RPMI8226 (cell line): ENCODE data around the gene ARMC12.
"Not testable (repeated sequence)": the region's sequence is repeated elsewhere in the genome, so short reads cannot be mapped to it uniquely, and the experiment has no call there.

ENCODE experiments used
- DNase-seq: peaks from one replicate; pipeline ENCODE4 v3.0.0-alpha.2; 2015

ARMC12 gene

DNA sequence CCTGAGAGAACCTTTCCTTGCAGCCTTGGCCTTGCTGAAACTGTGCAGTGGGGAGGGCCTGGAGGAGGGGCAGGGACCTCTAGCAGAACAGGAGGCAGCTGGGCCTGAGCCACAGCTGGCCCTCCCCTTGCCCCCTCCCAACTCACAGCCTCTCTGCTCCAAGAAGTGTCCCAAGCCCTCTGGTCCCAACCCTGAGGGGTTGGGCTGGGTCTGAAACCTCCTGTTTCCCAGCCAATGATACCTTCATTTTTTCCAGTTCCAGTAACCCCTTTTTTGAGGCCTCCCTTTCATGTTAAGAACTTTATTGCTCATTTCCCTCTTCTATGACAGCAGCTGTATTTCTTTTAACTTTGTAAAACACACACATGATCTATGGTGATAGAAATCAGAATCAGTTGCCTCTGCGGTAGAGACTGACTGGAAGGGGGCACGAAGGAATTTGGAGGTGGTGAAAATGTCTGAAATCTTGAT lies 17.9 kb upstream of the ARMC12 start:
- DNase-seq = peak; percentile 12

DNA sequence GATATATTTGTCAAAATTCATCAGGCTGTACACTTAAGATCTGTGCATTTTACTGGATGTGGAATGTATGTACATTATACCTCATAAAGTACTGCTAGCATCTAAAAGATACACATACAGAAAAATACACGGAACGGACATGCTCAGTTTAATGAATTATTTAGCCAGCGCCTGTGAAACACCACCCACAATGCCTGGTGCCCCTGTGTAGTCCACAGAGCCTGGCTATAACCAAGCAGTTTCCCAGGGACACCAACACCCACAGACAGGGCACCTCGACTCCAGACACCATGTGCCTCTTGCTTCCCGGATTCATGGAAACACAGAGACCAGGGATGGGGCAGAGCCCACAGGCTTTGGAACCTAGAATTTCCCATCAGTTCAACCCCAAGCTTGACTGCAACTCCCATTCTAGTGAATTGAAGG lies 17.4 kb upstream of the ARMC12 start:
- no peak for DNase-seq

DNA sequence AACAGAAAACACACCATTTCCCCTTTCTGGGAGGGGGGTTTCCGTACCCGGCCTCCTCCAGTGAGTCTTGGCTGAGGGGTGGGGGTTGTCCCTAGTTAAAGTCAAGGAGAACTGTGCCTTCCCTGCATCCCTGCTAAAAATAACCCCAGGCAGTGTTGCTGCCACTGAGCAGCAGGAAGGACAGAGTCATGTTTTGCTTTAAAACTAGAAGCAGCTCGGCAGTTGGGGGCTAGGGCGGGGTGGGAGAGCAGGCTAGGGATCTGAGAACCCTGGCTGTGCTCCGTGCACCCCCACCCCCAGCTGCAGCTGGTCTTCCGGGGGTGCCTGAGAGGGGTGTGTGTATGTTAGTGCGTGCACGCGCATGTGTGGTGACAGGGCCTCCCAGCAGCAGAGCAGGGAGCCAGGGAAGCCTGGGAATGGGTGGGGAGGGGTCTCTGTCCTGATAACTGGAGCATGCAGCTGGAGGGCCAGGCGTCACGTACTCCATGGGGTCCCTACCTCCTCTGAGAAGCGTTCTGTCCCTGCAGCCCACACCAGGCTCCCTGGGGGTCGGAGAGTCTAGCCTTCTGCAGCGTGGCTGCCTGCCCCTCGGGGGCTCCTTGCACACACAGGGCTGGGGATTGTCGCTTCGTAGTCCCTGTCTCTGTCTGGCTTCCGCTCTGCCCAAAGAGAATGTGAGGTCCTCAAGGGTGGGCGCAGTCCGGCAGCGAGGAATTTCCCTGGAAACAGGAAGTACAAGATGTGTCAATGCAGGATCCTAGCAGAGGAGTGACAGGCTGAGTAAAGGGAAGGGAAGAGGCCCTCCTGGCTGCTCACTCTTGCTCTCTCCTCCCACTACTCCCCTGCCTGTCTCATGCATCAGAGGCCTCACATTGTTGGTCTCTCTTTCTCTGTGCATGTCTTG lies 16.8 kb upstream of the ARMC12 start:
- peak; percentile 13 for DNase-seq

DNA sequence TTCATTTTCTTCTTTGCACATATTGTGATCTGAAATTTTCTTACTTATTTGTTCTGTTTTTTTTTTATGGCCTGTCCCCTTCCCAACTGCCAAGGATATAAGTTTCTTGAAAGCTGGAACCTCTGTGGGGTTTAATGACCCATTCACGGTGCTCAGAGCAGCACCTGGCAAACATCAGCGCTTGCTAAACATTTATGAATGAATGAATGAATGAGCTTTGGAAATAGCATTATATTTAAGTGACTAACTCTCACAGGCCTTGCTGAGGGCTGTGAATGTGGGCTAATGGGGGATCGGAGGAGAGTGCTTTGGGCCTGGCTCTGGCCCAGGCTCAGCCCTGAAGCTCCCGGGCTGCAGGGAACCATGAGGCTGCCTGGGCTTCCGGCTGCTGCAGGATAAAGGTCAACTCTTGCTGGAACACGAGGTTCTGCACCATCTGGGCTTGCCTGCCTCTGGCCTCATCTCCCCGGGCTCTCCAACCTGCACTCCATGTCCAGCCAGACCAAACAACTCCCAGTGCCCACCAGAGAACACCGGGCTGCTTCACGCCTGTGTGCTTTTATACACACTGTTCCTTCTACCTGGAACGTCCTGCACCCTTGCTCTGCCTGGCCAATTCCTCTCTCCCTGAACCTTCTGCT lies 14.6 kb upstream of the ARMC12 start:
- no peak for DNase-seq

DNA sequence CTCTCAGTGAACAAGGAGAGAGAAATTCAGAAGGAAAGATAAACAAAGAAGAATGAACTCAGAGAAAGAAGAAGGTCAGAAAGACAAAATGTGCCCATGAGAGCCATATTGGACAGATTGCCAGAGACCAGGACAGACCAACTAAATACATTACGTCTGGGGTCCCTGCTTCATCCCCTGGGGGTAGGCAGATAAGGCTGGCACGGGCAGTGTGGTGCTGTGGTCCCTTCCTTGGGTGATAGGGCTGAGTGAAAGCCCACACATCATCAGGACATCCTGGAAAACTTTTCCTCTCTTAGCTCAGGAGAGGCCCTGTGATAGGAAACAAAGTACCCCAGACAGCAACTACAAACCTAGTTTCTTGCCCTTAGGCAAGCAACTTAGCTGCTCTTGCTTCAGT lies 13.2 kb upstream of the ARMC12 start:
- DNase-seq = no peak

DNA sequence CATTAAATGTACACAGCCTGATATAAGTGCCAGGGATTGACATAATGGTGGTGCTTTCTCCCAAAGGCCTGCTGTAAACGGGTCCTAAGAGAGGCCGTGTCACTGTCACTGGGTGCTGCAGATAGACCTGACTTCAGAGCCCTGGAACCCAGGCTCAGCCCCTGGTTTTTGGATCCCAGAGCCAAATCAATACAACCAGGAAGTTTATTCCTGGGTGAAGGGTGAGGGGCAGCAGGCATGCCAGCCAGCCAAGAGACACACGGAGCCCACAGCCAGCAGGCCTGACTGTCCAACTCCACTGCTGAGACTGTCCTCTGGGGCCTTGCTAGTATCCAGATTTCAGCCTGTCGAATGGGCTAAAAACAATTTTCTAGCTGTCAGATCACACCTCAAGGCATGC lies 12.8 kb upstream of the ARMC12 start:
- no peak for DNase-seq

DNA sequence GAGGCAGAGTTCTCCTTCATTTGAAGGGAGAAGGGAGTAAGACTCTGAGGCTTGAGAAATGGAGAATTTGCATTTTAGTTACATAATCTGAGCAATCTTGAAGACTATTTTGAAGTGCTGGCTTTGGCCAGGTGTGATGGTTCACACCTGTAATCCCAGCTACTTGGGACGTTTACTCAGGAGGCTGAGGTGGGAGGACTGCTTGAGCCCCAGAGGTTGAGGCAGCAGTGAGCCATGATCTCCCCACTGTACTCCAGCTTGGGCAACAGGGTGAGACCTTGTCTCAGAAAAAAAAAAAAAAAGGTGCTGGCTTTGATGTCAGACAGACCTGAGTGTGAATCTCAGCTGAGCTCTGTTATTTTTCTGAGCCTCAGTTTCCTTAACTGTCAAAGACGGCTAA lies 12.4 kb upstream of the ARMC12 start:
- DNase-seq = no peak

DNA sequence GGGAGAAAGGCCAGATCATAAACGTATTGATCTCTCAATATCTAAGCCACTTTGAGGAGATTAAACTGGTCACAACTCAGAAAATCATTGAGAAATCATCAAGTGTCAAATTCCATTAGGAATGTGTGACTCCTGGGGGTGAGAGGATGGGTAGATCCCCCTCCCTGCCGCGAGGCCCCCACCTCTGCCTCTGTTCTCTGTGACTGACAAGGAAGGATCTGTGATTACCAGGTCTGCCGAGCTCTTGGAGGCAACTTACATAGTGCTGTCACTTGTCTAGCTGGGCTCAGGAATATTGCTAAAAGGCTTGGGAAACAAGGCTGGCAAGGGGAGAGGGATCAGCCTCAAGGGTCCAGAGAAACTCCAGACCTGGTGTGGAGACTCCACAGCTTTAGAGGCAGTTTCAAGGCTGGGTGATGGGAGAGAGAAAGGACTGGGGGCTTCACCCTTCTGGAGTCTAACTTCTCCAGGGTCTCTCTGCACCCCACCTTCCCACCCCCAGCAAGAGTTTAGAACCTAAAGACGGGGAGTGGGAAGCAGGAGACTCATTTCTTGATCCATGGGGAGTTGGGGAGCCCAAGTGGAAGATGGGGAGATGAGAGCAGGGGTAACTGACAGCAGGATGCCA lies 11.6 kb upstream of the ARMC12 start:
- no peak for DNase-seq

DNA sequence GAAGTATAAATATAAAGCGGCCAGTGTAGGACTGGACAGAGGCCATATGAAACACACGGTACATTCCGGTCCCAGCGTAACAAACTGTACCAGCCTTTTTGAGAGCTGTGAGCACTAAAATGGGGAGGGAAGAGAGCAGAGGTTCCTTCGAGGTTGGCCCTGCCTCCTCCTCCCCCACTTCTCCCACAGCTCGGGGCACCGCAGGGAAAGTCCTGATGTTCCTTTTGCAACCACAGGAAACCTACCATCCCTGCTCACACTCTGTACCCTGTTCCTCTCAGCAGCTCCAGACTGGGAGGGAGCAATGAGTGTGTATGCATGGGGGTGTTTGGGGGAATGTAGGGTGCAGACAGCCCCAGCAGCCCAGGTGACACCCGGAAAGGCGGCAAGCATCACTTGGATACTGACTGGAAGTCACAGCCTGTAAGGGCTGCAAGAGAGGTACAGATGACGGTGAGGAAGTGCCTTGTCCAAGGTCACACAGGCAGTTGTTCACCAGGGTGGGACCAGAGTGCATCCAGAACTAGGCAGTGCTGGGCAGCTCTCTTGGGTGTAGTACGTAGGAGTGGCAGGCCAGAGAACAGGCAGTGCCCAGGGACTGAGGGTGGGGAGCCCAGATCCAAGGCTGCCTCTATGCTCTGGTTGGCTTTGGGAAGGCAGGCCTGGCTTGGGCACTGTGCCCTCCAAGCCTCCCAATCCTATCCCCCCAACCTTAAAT lies 11.0 kb upstream of the ARMC12 start:
- DNase-seq = no peak

DNA sequence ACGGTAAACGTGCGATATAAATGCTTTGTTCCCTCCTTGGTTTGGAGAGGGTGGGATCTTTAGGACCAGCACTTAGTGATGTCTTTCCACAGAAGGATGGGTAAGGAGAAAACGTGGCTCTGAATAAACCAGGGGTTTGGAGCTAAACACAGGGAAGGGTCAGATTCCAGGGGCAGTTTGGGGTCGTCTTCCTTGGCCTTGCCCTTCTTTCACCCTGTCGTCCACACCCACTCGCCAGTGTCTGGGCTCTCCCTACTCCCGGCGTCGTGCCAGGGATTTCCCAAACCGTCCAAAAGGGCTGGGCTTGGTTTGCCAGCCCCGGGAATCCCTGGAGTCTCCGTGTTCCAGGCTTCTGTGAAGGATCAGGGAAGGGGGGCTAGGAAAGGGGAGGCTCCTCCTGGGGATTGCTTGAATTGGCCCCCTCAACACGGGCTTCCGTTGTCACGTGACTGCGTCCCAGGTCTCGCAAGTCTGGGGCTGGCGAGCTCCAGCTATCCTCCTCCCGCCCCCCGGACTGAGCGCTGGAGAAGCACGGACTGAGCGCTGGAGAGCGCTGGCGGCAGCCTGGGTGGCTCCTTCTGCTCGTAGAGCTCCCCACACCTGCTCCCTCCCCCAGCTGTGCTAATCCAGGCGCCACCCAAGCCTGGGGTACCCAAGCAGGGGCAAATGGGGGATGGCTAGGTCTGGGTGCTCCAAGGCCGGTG lies 9.4 kb upstream of the ARMC12 start:
- DNase-seq = no peak

DNA sequence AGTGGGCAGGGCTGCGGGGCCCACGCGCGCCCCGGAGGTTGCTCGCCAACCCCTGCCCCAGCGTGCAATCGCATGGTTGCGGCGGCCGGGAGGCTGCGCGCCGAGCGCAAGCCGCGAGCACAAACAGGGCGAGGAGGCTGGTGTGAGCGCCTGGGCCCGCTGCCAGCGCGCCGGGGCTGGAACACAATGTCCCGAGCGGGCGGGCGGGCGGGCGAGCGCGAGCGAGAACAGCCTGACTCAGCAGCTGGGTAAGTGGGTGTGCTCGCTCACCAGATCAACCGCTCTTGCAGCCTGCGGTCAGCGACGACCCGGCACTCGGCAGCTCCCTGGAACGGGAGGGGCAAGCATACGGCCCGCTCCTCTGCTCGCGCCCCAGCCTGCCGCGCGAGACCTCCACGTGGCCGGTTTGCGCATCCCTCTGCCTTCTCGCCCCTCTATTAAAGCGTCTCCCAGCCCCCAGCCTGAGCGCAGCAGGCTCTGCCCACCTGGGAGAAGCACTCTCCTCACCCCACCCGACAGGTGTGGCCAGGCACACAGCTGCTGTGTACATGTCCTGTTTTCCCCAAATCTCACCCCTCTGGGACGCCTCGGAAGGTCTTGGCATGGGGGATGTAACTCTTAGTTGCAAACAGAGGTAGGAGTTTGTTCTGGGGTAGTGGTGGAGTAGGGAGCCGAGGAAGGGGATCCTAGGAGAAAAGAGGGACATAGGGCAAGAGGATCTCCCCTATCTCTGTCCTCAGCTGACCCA lies 8.7 kb upstream of the ARMC12 start:
- DNase-seq = peak; percentile 97

DNA sequence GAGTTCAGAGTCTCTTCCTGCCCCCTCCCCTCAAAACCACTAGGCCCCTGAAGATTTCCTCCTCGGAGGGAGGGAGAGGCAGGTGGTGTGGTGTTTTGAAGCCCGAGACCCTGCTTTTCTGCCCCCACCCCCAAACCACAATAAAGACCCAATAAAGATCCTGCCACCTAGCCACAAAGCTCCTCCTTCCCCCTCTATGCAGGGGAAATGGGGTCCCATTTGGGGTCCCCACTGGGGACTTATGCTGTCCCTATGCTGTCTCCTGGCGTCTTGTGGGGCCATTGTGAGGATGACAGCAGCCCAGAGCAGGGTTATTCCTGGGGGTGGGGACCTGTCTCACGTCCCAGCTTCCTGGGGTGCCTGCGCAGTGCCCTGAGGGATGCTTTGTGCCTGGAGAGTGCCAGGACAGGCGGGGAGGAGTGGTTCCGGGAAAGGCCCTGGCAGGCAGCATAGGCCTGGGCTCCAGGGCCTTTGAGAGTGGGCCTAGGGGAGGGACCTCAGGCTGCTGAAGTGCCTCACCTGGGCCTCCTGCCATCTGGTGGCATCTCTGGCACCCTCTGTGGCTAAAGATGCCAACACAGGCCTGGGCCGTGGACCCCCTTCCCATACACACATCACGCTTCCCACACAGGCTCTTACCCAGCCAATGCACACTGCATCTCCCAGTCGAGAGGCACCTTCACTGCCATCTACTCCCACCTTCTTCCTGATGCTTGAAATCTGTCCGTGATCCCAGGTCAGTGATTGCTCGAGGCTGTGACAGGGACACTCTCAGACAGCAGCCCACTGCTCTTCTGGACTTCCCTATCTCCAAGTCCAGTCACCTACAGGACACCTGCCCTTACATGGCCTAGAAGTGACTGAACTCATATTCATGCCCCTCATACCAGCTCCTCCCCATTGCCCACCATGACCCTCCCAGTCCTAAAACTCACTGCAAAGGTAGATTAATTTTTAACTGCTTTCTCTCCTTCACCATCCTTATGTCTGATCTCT lies 7.9 kb upstream of the ARMC12 start:
- DNase-seq = peak; percentile 78

DNA sequence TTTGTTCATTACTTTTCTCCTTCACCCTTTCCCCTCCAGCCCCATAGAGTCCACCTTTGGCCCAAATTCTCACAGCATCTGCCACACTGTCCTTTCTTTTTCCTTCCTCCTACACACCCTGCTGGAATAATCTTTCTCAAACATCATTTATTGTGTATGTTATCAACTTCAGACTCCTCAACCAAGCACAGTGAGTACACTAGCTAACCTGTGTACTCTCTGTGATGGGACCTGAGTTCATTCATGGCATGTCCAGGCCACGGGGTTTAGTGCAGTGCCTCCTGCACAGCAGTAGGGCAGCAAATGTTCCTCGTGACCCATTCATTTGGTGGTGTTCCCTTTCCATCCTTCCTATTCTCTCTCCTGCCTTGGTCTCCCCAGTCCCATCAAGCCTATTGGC lies 7.1 kb upstream of the ARMC12 start:
- DNase-seq = no peak

DNA sequence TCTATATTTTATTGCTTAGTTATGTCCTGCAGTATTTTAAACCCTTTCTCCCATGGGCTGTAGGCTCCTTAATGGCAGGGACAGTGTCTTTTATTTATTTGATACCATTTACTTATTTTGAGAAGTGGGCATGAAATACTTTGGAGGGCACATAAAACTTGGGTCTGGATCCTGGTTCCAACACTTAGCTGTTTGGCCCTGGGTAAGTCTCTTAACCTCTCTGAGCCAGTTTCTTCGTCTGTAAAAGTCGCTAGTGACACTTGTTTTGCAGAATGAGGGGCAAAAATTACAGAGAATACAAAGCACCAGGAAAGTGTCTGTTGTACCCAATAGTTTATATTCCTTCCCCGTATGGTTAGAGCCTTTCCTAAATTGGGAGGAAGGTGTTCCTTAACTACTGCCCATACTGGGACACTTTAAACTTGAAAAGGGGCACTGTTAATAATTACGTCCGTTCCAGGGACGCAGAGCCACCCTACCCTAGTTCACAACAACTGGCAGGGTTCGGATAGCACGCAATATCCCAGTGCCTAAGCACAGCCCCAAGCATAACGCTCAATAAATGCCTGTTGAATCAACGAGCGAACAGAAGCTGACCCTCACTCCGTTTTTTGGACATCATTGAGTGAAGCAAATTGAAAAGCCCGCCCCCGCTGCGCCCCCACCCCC lies 6.0 kb upstream of the ARMC12 start:
- no peak for DNase-seq

DNA sequence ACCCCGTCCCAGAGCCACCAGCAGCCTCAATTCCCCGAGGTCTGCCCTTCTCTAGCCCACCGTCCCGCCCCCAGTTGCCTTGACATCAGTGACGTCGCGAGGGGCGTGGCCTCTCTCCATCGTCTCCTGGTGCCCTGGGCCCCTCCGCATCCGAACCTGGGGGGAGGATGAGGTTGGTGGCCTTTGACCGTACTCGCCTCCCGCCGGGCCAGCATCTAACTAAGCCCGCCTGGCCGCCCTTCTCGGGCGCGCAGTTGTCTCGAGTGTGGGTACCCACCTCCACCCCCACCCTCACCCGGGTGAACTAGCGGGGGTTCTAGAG lies 5.5 kb upstream of the ARMC12 start:
- peak; percentile 82 for DNase-seq

DNA sequence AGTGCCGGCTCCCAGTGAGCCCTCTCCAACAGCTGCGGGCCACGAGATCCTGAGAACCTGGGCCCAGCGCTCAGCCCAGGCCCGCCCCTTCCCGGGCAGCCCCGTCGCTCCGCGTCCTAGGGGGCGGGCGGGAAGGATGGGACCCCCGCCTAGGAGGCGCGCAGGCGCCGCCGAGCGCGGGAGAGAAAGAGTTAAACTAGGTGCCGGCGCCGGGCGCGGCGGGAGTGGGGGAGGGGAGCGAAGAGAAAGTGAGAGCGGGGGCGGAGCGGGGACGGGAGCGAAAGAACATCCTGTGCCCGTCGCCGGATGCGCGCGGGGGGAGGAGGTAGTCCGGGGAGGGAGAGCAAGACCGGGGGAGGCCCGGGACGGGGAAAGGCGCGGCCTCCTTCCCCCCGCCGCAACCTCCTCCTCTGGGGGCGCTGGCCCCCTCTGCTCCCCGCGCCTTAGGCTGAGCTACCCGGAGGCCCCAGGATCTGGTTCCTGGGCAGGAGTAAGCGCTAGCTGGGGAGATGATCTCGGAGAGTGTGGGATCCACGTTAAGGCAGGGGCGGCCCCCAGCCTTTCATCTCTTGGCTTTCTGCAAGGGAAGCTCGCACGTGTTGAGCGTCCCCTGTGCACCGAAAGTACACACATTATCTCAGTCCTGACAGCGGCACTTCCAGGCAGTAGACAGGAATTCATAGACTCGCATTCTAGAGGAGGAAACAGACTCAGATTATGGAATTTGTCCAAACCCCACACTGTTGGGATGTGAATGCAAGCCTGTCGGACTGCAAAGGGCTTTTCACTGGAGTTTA lies 4.9 kb upstream of the ARMC12 start:
- DNase-seq = peak; percentile 95

DNA sequence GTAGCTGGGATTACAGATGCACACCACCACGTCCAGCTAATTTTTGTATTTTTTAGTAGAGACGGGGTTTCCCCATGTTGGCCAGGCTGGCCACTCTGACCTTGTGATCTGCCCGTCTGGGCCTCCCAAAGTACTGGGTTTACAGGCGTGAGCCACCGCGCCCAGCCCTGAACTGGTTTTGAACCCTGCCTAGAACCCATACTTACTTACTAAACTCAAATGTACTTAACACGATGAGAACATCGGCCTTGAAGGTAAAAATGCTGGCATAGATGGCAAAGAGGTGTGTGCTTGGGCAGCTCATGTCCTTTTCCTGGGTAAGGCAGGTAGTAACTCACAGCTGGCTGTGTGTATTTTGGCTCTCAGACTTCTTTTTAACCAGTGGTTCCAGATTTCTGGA lies 3.2 kb upstream of the ARMC12 start:
- DNase-seq = no peak

DNA sequence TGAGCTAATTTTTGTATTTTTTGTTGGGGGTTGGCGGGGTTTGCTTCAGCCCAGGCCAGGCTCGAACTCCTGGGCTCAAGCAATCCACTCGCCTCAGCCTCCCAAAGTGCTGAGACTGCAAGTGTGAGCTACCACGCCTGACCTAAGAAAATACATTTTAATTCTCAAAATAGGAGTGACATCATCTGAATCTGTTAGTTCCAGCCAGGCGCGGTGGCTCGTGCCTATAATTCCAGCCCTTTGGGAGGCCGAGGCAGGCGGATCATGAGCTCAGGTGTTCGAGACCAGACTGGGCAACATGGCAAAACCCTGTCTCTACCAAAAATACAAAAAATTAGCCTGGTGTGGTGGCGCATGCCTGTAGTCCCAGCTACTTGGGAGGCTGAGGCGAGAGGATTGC lies 2.5 kb upstream of the ARMC12 start:
- not testable (repeated sequence) for DNase-seq

DNA sequence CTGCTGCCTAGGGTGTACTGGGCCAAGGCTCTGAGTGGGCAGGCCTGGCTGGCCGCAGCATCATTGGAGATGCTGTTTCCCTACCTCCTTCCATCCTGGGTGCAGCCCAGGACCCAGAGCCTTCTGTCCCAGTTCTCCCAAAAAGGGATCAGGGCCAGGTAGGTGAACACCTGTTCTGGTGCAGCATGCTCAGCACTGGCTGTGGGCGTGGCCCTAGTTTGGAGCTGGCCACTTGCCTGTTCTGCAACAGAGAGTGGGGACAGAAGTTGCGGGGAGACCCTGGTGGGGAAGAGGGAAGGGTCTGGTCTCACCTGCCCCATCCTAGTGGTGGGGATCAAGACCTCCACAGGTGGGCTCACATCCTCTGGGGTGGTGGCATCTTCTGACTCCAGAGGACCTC lies 1.4 kb upstream of the ARMC12 start:
- DNase-seq = no peak
